Heart left ventricle (tissue), 16 donors: ENCODE measurements around the gene ASCL5. TPM values are rescaled to one million over a fixed set of nuclear protein-coding genes. Genes with fewer than 3 reads are reported as not detected.
"Not testable (repeated sequence)": the region's sequence is repeated elsewhere in the genome, so short reads cannot be mapped to it uniquely, and the experiment has no call there.

Experiments used
- ATAC-seq, 4 donors: fragments of 200-7000 bp; cut with Tn5 transposase; one replicate each; pipeline ENCODE4 v1.9.1; 2020 to 2022; ENCODE audit warnings: moderate library complexity in 4 of 4, mild to moderate bottlenecking in 3 of 4, moderate number of reproducible peaks in 1 of 4
- DNase-seq, 5 donors: peaks; one replicate each; pipeline ENCODE4 v3.0.0-alpha.2; 2020
- H3K27ac ChIP-seq, 12 donors: fragments of 200-600 bp; sonication (generic) in 4 of 12; one replicate each; pipeline versions ENCODE4 v1.5.0 to v1.8.0; 2016 to 2022; ENCODE audit warnings: mild to moderate bottlenecking in 2 of 12
- H3K27me3 ChIP-seq, 9 donors: fragments of 200-600 bp; sonication (generic) in 2 of 9; one replicate each; pipeline versions ENCODE4 v1.5.1 to v1.8.0; 2016 to 2022; ENCODE audit warnings: mild to moderate bottlenecking in 3 of 9
- H3K36me3 ChIP-seq, 9 donors: fragments of 200-600 bp; sonication (generic) in 2 of 9; one replicate each; pipeline versions ENCODE4 v1.5.0 to v1.8.0; 2018 to 2022; ENCODE audit warnings: mild to moderate bottlenecking in 2 of 9
- H3K4me1 ChIP-seq, 12 donors: fragments of 200-600 bp; sonication (generic) in 4 of 12; one replicate each; pipeline versions ENCODE4 v1.5.0 to v1.8.0; 2016 to 2022; ENCODE audit warnings: mild to moderate bottlenecking in 3 of 12
- H3K4me3 ChIP-seq, 12 donors: fragments of 200-600 bp; sonication (generic) in 4 of 12; one replicate each; pipeline versions ENCODE4 v1.5.0 to v1.8.0; 2017 to 2022; ENCODE audit warnings: mild to moderate bottlenecking in 9 of 12, moderate library complexity in 4 of 12
- H3K9me3 ChIP-seq, 12 donors: fragments of 200-600 bp; sonication (generic) in 4 of 12; one replicate each; pipeline versions ENCODE4 v1.5.0 to v1.8.0; 2016 to 2022; ENCODE audit warnings: mild to moderate bottlenecking in 1 of 12
- POLR2A ChIP-seq, 2 donors: fragments of 450-650 bp; IDR thresholded peaks; one replicate each; pipeline ENCODE4 v1.6.1; 2017; ENCODE audit warnings: antibody characterized with exemption in 2 of 2, mild to moderate bottlenecking in 2 of 2, moderate library complexity in 2 of 2
- WGBS, 4 donors: extraction: QIAGEN DNeasy Blood & Tissue Kit in 2 of 4; methylation state at CpG; one replicate each; pipeline versions ENCODE4 v1.1.5 to v1.1.7; 2013 to 2018; 5-methylcytosine and 5-hydroxymethylcytosine counted together
- intact Hi-C, 10 donors: fragments of 100-400 bp; cut with DNase I; formaldehyde crosslinking; loops; one replicate each; pipeline versions ENCODE4 v1.11.1 to v1.14.2; 2022
- polyA plus RNA-seq, 2 donors: library from polyadenylated mRNA; stranded (reverse); fragments of 200-250 nt; gene quantifications; one replicate each; pipeline ENCODE4 v1.2.3, GENCODE V29; 2013
- total RNA-seq, 9 donors: library from RNA; depleted of rRNA in 2 of 9; stranded (reverse); fragments of >200 nt in 2 of 9; fragmentation: NEBNext Ultra II Directional in 3 of 9; extraction: Animal tissue kit (Norgen Biotek cat#: 25700) in 3 of 9; gene quantifications; one replicate each; pipeline versions ENCODE4 v1.1.0 to v1.2.4, GENCODE V29; 2016 to 2023
- TF ChIP-seq, protein P1 (sequence below), 12 donors: fragments of 200-600 bp; sonication (generic) in 4 of 12; IDR thresholded peaks; one replicate each; pipeline versions ENCODE4 v1.5.0 to v1.8.0; 2018 to 2022; ENCODE audit warnings: antibody characterized with exemption in 12 of 12, mild to moderate bottlenecking in 5 of 12
- donor health status: ischemic (EF 13 %, LVEDD 7.1; RV severe dilation, severe dysfunction).
- donor health status: healthy with polysubstance abuse.
- donor health status: DM: no; HTN: yes; CAD: no.
- donor health status: DM: no; HTN: no; CAD: no.
- donor health status: ischemic (EF 25% LVEDD 6.9; RV normal size, moderate dysfunction).
- donor health status: ischemic (EF 25% LVEDD 5.7; RV mildly dilated, moderate dysfunction).
- donor health status: healthy.
- donor health status: DM: yes; HTN: yes; CAD: no.
- donor health status: ischemic (EF 35%, LVEDD 5.7; RV mildly dilated, moderate dysfunction).
- donor health status: nonischemic (EF 11% LVEDD 7.7; RV severe dilation, severe dysfunction).
- donor health status: DM: yes; HTN: yes; CAD: no.
- donor health status: PGD.
- donor health status: ischemic (EF 29% LVEDD 5.4; RV normal size, mild dysfunction).
- donor health status: nonischemic (EF 23%, LVEDD 6.1; RV moderate dilation, normal function).

Gene ASCL5
- total and polyA plus RNA-seq, 11 donors: not detected

GRCh38 chr1:201167041-201167991, 40.3 kb upstream of the ASCL5 start:
- no peaks in the 10 kb centered on the region for H3K9me3 ChIP-seq
- TF ChIP-seq, protein P1, sequence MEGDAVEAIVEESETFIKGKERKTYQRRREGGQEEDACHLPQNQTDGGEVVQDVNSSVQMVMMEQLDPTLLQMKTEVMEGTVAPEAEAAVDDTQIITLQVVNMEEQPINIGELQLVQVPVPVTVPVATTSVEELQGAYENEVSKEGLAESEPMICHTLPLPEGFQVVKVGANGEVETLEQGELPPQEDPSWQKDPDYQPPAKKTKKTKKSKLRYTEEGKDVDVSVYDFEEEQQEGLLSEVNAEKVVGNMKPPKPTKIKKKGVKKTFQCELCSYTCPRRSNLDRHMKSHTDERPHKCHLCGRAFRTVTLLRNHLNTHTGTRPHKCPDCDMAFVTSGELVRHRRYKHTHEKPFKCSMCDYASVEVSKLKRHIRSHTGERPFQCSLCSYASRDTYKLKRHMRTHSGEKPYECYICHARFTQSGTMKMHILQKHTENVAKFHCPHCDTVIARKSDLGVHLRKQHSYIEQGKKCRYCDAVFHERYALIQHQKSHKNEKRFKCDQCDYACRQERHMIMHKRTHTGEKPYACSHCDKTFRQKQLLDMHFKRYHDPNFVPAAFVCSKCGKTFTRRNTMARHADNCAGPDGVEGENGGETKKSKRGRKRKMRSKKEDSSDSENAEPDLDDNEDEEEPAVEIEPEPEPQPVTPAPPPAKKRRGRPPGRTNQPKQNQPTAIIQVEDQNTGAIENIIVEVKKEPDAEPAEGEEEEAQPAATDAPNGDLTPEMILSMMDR (IDR thresholded peaks at IDR 0.05): no peak
- no peak for TF ChIP-seq POLR2A (IDR thresholded peaks at IDR 0.05)
- ATAC-seq: no peak
- no peak overlapping the region for H3K4me3 ChIP-seq
- no peaks in the 10 kb centered on the region for H3K36me3 ChIP-seq
- peaks cover 0 to 19% (median 8%) of the 10 kb centered on the region in 12 donors for H3K4me1 ChIP-seq
- WGBS, 4 donors: 85 to 89% (median 88%) methylated on average over 13 of the region's 13 CpGs
- H3K27me3 ChIP-seq: peaks cover 0 to 5% (median 0%) of the 10 kb centered on the region in 9 donors
- DNase-seq: no peak
- H3K27ac ChIP-seq: no peak overlapping the region
- intact Hi-C loops: no loop called here

DNA sequence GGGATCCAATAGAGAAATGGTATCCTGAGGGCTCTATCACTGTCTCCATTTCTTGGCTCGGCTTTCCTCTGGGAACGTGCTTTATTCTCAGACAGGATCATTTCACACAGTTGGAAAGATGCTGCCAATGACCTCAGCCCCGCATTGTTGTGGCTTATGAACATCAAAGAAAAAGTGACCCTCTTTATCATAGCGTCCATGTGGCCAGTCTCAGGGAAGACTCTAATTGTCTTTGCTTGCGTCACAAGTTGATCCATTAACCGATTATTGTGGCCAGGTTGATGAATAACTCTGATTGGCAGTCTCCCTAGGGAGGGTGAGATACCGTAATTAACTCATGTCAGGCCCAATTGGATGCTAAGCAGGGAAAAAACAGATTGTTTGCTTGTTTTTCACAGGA, 37.7 kb upstream of the ASCL5 start:
- H3K4me1 ChIP-seq: peaks cover 0 to 6% (median 0%) of the 10 kb centered on the region in 12 donors
- H3K27me3 ChIP-seq: peaks cover 0 to 5% (median 0%) of the 10 kb centered on the region in 9 donors
- no peak overlapping the region for H3K4me3 ChIP-seq
- no peak for DNase-seq
- H3K9me3 ChIP-seq: no peaks in the 10 kb centered on the region
- H3K27ac ChIP-seq: no peak overlapping the region
- TF ChIP-seq POLR2A (IDR thresholded peaks at IDR 0.05): no peak
- ATAC-seq: no peak
- 56 to 68% (median 61%) methylated on average over 7 of the region's 7 CpGs for WGBS, 4 donors
- intact Hi-C loops: no loop called here
- no peaks in the 10 kb centered on the region for H3K36me3 ChIP-seq

- Histone ChIP-seq H3K27ac (no peak overlapping the region), H3K27me3 (peaks cover 0 to 5% (median 0%) of the 10 kb centered on the region in 9 donors), H3K9me3 (no peaks in the 10 kb centered on the region), H3K36me3 (no peaks in the 10 kb centered on the region), H3K4me3 (no peak overlapping the region), H3K4me1 (no peaks in the 10 kb centered on the region)
- intact Hi-C loops: no loop called here
- TF ChIP-seq, protein P1 (IDR thresholded peaks at IDR 0.05): no peak
- TF ChIP-seq POLR2A (IDR thresholded peaks at IDR 0.05): no peak
- no peak for DNase-seq
- no peak for ATAC-seq
- WGBS, 4 donors: 57 to 68% (median 61%) methylated on average over 4 of the region's 4 CpGs
Measured at GRCh38 chr1:201163707-201164106, 36.7 kb upstream of the ASCL5 start.

DNA sequence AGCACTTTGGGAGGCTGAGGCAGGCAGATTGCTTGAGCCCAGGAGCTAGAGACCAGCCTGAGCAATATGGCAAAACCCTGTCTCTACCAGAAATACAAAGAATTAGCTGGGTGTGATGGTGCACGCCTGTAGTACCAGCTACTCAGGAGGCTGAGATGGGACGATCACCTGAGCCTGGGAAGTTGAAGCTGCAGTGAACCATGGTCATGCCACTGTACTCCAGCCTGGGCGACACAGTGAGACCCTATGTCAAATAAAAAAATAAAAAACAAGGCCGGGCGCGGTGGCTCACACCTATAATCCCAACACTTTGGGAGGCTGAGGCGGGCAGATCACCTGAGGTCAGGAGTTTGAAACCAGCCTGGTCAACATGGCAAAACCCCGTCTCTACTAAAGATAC, 36.1 kb upstream of the ASCL5 start:
- WGBS, 4 donors: 81 to 95% (median 89%) methylated on average over 8 of the region's 8 CpGs
- ATAC-seq, H3K4me1 ChIP-seq, H3K4me3 ChIP-seq, DNase-seq, H3K36me3 ChIP-seq, H3K9me3 ChIP-seq, H3K27ac ChIP-seq, H3K27me3 ChIP-seq, intact Hi-C loops: not testable (repeated sequence)

GRCh38 chr1:201157949-201158348, 31.0 kb upstream of the ASCL5 start:
- Histone ChIP-seq H3K4me1 (peaks cover 0 to 16% (median 12%) of the 10 kb centered on the region in 12 donors), H3K27me3 (no peaks in the 10 kb centered on the region), H3K27ac (no peak overlapping the region), H3K4me3 (no peak overlapping the region), H3K9me3 (no peaks in the 10 kb centered on the region), H3K36me3 (no peaks in the 10 kb centered on the region)
- 89 to 94% (median 91%) methylated on average over 2 of the region's 2 CpGs for WGBS, 4 donors
- DNase-seq (no peak), ATAC-seq (no peak)
- TF ChIP-seq, protein P1 (IDR thresholded peaks at IDR 0.05): no peak
- no peak for TF ChIP-seq POLR2A (IDR thresholded peaks at IDR 0.05)
- intact Hi-C loops: loop anchor here in 1 of 10 donors (10.0 kb wide), 1 partner anchor 67 kb away; no protein-coding TSS in a partner anchor
